Measurements from ENCODE around the gene PRRT2. TPM values are rescaled to one million over a fixed set of nuclear protein-coding genes. Genes with fewer than 3 reads are reported as not detected.

Gene PRRT2
- total RNA-seq, 1 experiment from 2014 or later, result 3.9 TPM

GRCh38 chr16:29805232-29806098 lies 6.5 kb upstream of the PRRT2 start:
- peaks cover 25% of the 10 kb centered on the region for H3K4me1 Mint-ChIP-seq (ENCODE audit: low read depth, unreplicated experiment)
- no TSS peak for BruUV-seq (replicated peaks)
- Histone ChIP-seq H3K4me1 (peaks cover 19% of the 10 kb centered on the region; the same call in 1 of the 2 replicates), H3K27me3 (replicated peaks; ENCODE audit: control insufficient read depth, insufficient read depth, low read length) (no peaks in the 10 kb centered on the region), H3K4me3 (ENCODE audit: low read depth, low read length) (peak overlapping the region; percentile 59), H3K36me3 (ENCODE audit: control insufficient read depth, insufficient read depth, low read length) (peaks cover 12% of the 10 kb centered on the region), H3K9me3 (no peaks in the 10 kb centered on the region)
- H3K36me3 Mint-ChIP-seq (ENCODE audit: insufficient read depth, unreplicated experiment), result peaks cover 85% of the 10 kb centered on the region
- DNase-seq, result peak; percentile 96 to 97
- ChIA-PET CTCF (interaction anchor here (3.5 kb wide), 1 partner anchor 43 kb away, joined by 26 read pairs; no protein-coding TSS in a partner anchor), POLR2A (interaction anchor here (0.6 to 0.9 kb wide), 2 partner anchors 15 kb away, joined by 3 to 4 read pairs; partner anchors contain the start of gene KIF22)
- peak in 1 of 2 experiments; percentile 13 for TF ChIP-seq CTCF (IDR thresholded peaks at IDR 0.05; ENCODE audit: insufficient read depth in 1 of 2, low read depth in 1 of 2, low read length in 1 of 2, severe bottlenecking in 1 of 2, unreplicated experiment in 1 of 2)
- H3K9me3 Mint-ChIP-seq (ENCODE audit: unreplicated experiment), result no peaks in the 10 kb centered on the region
- H3K27ac Mint-ChIP-seq (ENCODE audit: unreplicated experiment), result peak overlapping the region; percentile 92
- no peaks in the 10 kb centered on the region for H3K27me3 Mint-ChIP-seq (ENCODE audit: insufficient read depth, unreplicated experiment)
- H3K4me3 Mint-ChIP-seq (ENCODE audit: unreplicated experiment), result peak overlapping the region; percentile 79
- intact Hi-C loops (cut with micrococcal nuclease; ENCODE audit: unreplicated experiment), result loop anchor here (2.0 to 5.0 kb wide), 2 partner anchors 15 to 103 kb away; partner anchors contain the start of gene KIF22

- peaks cover 25% of the 10 kb centered on the region; the same call in 1 of the 2 replicates for H3K4me1 ChIP-seq
Observed at GRCh38 chr16:29806099-29806579, 5.9 kb upstream of the PRRT2 start, which contains the start of gene MAZ. MAZ (plus strand) TSS chr16:29806529; CDS start chr16:29806702, 173 bp downstream.

More at GRCh38 chr16:29806099-29806579, 5.9 kb upstream of the PRRT2 start, which contains the start of gene MAZ:
- Histone ChIP-seq H3K36me3 (ENCODE audit: control insufficient read depth, insufficient read depth, low read length) (peaks cover 12% of the 10 kb centered on the region), H3K27me3 (replicated peaks; ENCODE audit: control insufficient read depth, insufficient read depth, low read length) (no peaks in the 10 kb centered on the region), H3K9me3 (no peaks in the 10 kb centered on the region), H3K4me3 (ENCODE audit: low read depth, low read length) (peak within 1 kb of the TSS; percentile 90)
- Mint-ChIP-seq H3K27me3 (ENCODE audit: insufficient read depth, unreplicated experiment) (no peaks in the 10 kb centered on the region), H3K9me3 (ENCODE audit: unreplicated experiment) (no peaks in the 10 kb centered on the region), H3K27ac (ENCODE audit: unreplicated experiment) (peak within 1 kb of the TSS; percentile 92), H3K36me3 (ENCODE audit: insufficient read depth, unreplicated experiment) (peaks cover 85% of the 10 kb centered on the region), H3K4me1 (ENCODE audit: low read depth, unreplicated experiment) (peaks cover 29% of the 10 kb centered on the region), H3K4me3 (ENCODE audit: unreplicated experiment) (peak within 1 kb of the TSS; percentile 87)
- no peak for TF ChIP-seq CTCF (IDR thresholded peaks at IDR 0.05; ENCODE audit: insufficient read depth in 1 of 2, low read depth in 1 of 2, low read length in 1 of 2, severe bottlenecking in 1 of 2, unreplicated experiment in 1 of 2)
- ChIA-PET POLR2A (interaction anchor here (0.5 to 0.6 kb wide), 2 partner anchors 16 to 37 kb away, joined by 3 to 4 read pairs; partner anchors contain the start of gene KIF22), CTCF (interaction anchor here (0.5 to 3.5 kb wide), 3 partner anchors 11 to 172 kb away, joined by 4 to 26 read pairs (median 22); partner anchors contain the start of gene PAGR1)
- intact Hi-C loops (cut with micrococcal nuclease; ENCODE audit: unreplicated experiment), result loop anchor here (5.0 kb wide), 1 partner anchor 104 kb away; no protein-coding TSS in a partner anchor
- BruUV-seq (replicated peaks), result no TSS peak
- peak in 1 of 2 experiments; percentile 96 for DNase-seq
